Fibroblast of villous mesenchyme (primary cell): Measurements from ENCODE around the gene ST8SIA3. TPM values are rescaled to one million over a fixed set of nuclear protein-coding genes. Genes with fewer than 3 reads are reported as not detected.

Experiments
- DNase-seq: peaks from one replicate; pipeline ENCODE4 v3.0.0-alpha.2; 2010; ENCODE audit warnings: low read depth
- H3K4me3 ChIP-seq: 2 replicates; pipeline ENCODE4 v1.5.1; 2011; ENCODE audit warnings: low read depth, mild to moderate bottlenecking, low read length
- total RNA-seq: library from RNA; depleted of rRNA; stranded (reverse); fragments of >200 nt; gene quantifications from 2 replicates; pipeline ENCODE4 v1.2.3, GENCODE V29; 2012
- TF ChIP-seq, protein P1 (sequence below): IDR thresholded peaks from 2 replicates; pipeline ENCODE4 v1.5.1; 2012; ENCODE audit warnings: low read depth, mild to moderate bottlenecking, low read length; ENCODE audit not compliant: insufficient read depth

Gene ST8SIA3
- total RNA-seq, 1 donor = not detected

GRCh38 chr18:57359433-57359832 lies 7.1 kb downstream of the ST8SIA3 start:
- H3K4me3 ChIP-seq = no peak overlapping the region
- no peak for DNase-seq
- TF ChIP-seq, protein P1, sequence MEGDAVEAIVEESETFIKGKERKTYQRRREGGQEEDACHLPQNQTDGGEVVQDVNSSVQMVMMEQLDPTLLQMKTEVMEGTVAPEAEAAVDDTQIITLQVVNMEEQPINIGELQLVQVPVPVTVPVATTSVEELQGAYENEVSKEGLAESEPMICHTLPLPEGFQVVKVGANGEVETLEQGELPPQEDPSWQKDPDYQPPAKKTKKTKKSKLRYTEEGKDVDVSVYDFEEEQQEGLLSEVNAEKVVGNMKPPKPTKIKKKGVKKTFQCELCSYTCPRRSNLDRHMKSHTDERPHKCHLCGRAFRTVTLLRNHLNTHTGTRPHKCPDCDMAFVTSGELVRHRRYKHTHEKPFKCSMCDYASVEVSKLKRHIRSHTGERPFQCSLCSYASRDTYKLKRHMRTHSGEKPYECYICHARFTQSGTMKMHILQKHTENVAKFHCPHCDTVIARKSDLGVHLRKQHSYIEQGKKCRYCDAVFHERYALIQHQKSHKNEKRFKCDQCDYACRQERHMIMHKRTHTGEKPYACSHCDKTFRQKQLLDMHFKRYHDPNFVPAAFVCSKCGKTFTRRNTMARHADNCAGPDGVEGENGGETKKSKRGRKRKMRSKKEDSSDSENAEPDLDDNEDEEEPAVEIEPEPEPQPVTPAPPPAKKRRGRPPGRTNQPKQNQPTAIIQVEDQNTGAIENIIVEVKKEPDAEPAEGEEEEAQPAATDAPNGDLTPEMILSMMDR = no peak

GRCh38 chr18:57362714-57363113 lies 10.4 kb downstream of the ST8SIA3 start:
- TF ChIP-seq, protein P1 = no peak
- no peak for DNase-seq
- no peak overlapping the region for H3K4me3 ChIP-seq

DNA sequence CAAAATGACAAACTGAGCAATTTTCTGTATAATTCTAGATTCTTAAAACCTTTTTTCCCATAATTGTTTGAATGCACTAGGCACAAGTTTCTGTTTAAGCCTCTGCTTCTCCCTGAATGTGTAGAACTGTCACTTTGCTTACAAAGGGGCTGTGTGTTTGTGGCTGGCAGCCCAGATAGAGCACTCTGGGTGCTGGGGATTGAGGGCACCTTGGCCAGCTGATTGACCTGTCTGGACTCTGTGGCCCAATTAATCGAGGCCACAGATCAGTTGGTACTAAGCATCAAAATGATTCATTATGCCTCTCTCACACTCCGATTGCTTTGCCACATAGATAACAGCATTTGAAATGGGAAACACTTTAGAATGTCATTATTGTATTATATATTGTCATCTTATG lies 12.1 kb downstream of the ST8SIA3 start:
- H3K4me3 ChIP-seq = no peak overlapping the region
- TF ChIP-seq, protein P1 = no peak
- no peak for DNase-seq

GRCh38 chr18:57366528-57367081 lies 14.2 kb downstream of the ST8SIA3 start:
- TF ChIP-seq, protein P1 = no peak
- H3K4me3 ChIP-seq = no peak overlapping the region
- no peak for DNase-seq

DNA sequence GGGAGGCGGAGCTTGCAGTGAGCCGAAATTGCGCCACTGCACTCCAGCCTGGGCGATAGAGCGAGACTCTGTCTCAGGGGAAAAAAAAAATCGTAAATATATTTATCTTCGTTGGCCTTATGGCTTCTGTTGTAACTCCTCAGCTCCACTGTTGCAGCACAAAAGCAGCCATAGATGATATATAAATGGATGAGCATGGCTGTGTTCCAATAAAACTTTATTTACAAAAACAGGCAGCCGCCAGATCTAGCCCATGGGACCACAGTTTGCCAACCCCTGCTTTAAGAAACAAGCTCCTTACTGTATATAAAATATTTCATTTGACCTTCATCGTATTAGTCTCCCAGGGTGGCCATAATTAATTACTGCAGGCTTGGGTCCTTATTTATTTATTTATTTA lies 20.1 kb downstream of the ST8SIA3 start:
- H3K4me3 ChIP-seq = no peak overlapping the region
- TF ChIP-seq, protein P1 = no peak
- no peak for DNase-seq

GRCh38 chr18:57373017-57373416 lies 20.7 kb downstream of the ST8SIA3 start:
- H3K4me3 ChIP-seq = no peak overlapping the region
- TF ChIP-seq, protein P1 = no peak
- DNase-seq = no peak

- no peak for DNase-seq
- TF ChIP-seq, protein P1 = no peak
- H3K4me3 ChIP-seq = no peak overlapping the region
Measured at GRCh38 chr18:57376503-57376902, 24.1 kb downstream of the ST8SIA3 start.
